Stimulated activated CD4-positive, alpha-beta T cell treated with anti-CD3 and anti-CD28 coated beads, Interleukin-15, amount 100 ng/mL, for 24 hours (primary cell): Measurements from ENCODE around the gene SYT8.

Source experiments
- DNase-seq: peaks from one replicate; pipeline ENCODE4 v3.0.0-alpha.2; 2020

Gene SYT8

DNA sequence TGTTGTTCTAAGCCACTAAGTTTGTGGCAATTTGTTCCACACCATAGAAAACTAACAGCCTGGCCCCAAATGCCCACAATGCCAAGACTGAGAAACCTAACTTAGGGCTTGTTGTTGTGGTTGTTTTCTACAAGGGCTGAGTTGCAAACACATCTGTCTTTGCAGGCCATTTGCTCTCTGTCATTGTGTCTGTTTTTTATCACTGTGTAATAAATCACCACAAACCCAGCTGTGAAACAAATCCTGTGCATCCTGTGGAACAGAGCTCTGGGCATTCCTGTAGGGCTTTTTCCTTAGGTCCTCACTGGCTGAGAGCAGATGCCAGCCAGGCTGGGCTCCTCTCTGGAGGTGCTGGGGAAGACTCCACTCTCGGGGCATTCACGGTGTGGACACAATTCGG lies 15.7 kb upstream of the SYT8 start:
- no peak for DNase-seq

DNA sequence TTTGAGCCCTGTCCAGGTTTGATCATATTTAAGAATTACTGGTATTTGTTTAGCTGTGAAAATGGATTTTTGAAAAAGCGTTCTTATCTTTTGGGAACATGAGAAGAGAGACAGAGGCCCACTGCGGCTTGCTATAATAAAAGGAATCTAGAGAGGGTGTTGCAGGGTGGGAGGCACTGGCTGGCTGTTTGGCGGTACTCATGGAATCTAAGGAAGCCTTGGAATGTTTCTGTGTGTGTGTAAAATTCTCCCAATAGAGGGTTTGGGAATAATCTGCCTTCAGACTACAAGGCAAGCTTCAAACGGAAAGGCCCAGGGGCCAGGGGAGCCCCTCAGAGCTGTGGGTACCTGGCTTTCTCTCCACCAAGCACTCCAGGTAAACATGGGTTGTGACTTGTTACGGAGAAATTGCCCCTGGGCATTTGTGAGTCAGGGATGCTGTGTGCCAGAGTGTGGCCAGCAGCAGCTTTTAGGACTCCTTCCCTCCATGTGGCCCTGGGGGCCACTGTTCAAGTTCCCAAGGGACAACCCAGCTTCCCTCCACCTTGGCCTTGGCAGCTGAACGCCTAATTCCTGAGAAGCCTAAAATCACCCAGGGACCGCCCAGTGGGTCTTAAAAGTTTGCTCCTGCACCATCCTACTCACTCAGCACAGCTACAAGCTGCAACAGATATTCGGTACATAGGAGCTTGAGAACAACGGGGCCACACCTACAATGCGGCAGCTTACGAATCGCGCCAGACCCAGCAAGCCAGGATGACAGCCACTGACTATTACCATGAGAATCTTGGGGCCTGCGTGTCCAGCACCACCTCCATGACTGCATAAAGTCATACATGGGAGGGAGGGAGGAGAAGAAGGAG lies 14.1 kb upstream of the SYT8 start:
- DNase-seq = no peak

DNA sequence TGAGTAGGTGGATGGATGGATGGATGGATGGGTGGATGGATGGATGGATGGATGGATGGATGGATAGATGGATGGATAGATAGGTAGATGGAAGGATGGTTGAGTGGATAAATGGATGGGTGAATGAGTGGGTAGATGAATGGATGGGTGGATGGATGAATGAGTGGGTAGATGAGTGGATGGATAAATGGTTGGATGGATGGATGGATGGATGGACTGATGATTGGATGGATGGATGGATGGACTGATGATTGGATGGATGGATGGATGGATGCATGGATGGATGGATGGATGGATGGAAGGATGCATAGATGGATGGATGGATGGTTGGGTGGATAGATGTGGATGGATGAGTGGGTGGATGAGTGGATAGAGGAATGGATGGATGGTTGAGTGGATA lies 13.2 kb upstream of the SYT8 start:
- DNase-seq = no peak

DNA sequence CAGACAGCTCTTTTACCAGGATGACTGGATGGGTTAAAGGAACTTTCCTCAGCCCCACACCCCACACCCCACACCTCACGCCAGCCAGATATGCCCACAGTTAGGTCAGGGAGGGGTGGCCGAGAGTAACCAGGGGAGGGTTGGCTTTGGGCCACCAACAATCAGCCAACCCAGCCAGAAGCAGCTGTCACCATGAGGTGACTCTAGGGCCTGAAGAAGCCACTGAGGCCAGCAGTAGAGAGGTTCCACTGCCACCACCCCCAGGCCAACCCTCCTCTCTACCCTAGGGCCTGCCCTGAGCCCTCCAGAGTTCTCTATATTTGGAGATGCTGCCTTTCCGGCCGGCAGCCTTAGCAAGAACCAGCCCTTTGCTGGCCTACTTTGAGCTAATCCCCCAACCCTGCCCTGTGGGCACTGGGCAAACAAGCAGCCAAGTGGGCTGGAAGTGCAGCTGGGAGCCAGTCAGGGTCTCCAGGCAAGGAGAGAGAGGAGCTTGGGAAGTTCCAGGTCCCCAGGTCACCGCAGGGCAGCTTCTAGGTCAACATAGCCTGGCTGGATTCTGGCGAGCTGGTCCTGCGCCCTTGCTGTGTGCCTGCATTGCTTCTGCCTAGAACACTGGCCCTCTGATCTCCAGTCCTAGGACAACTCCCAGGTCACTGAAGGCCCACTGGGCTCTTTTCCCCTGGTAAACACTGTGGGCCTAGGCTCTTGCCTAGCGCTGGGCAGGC lies 12.0 kb upstream of the SYT8 start:
- no peak for DNase-seq

DNA sequence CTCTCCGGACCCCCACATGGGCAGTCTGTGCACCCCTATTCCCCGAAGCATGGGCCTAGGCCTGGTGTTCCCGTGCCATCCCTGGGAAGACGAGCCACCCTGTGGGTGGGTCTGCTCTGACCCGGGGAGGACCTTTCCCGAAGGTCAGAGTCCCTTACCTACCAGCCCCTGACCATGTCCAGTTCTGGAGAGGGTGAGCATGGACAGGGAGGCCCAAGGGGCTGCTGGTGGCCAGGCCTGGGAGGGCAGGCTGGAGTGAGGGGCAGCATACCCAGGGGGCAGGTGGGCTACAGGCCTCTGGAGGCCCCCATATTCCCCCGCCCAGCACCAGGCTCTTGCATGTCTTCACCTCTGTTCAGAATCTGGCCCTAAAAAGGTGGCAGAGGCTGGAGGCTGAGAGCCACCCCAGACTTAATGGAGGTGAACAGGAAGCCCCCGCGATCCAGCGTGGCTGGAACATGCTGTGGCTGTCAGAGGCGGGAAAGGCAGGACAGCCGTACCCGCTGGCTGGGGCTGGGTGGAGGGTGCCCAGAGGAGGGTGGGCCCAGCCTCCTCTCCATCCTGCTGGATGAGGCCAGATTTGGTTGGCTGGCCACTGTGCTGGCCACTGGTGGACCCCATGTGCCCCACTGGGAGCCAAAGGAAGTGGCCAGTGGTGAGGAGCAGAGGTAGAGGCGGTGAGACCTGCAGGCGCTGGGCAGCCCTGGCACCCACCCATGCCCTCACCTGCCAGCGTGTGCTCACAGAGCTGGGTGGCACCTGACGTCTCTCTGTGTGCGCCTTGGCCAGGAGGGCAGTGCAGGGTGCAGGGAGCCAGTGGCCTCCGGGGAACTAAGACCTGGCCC lies 11.2 kb upstream of the SYT8 start:
- DNase-seq = no peak

DNA sequence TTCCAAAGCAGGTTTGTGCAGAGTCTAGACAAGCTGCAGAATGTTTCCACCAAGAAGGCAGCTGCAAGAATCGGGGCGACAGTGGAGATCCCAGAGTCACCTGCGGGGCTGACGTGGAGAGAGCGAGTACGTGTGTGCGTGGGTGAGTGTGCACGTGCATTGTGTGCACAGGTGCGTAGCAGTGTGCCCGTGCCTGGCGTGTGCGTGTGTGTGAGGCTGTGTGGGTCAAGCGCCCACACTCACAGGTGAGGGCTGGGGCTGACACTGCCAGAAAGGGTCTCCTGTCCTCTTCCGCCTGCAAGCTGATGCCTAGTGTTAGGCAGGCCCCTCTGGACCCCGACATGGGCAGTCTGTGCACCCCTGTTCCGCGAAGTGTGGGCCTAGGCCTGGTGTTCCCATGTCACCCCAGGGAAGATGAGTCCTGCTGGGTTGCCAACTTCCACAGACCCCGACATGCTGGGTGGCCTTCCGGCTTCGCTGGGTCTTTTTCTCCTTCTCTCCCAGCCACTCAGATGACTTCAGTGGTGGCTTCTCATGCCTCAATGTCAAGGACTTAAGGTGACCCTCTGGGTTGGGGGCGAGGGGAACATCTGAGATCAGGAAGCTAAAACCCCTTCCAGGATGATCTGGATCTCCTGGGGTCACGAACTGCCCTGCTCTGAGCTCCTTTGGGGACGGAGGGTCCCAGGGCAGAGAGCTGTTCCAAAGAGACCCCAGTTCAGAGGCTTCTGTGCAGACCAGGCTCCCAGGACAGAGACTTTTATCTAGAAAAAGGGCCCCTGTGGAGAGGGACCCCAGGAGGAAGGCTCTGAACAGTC lies 10.4 kb upstream of the SYT8 start:
- no peak for DNase-seq

DNA sequence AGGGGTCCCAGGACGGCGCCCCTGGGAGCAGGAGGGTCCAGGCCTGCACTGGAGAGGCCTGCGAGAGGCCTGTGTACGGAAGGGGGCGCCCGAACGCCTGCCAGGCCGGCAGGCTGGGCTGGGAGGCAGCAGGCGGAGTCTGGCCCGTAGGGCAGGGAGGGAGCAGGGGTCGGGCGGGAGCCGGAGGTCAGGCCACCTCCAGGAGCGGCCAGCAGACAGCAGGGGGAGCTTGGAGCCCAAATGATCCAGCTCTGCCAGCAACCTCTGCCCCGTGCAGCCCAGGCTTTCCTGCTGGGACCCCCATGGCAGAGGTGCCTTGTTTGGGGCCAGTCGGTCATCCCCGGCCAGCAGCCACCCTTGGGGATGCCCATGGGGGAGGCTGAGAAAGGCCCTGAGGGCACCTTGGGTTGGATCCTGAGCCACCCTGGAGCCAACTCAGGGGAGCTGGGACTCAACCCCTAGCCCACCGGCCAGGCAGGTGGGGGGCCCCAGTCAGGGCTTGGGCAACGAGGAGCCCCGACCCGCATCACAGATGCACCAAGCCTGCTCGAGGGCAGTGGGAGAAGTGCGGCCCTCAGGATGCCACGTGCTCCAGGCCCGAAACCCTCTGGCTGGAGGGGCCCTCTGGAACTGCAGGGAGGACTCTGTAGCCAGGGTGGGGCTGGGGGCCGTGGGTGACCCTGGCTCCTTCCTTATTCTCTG lies 9.6 kb upstream of the SYT8 start:
- DNase-seq = peak; percentile 47

DNA sequence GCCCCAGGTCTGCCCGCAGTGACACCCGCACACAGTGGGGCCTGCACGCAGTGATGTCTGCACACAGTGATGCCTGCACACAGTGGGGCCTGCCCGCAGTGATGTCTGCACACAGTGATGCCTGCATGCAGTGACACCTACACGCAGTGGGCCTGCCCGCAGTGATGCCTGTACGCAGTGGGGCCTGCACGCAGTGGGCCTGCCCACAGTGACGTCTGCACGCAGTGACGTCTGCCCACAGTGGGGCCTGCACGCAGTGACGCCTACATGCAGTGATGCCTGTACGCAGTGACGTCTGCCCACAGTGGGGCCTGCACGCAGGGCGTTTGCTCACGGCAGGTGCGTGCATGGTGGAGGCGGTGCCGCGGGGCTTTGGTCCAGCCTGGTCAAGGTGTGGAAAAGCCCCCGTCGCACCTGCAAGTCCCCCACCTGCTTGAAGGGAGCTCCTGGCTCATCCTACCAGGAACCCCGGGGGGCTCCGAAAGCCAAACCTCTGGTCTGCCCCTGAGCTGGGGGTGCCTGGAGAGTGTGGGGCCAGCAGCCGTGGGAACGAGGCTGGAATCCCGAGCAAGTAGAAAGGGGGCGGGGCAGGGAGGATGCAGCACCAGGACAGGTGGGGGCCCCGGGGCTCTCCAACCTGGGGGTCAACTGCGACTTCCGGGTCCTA lies 8.9 kb upstream of the SYT8 start:
- no peak for DNase-seq

DNA sequence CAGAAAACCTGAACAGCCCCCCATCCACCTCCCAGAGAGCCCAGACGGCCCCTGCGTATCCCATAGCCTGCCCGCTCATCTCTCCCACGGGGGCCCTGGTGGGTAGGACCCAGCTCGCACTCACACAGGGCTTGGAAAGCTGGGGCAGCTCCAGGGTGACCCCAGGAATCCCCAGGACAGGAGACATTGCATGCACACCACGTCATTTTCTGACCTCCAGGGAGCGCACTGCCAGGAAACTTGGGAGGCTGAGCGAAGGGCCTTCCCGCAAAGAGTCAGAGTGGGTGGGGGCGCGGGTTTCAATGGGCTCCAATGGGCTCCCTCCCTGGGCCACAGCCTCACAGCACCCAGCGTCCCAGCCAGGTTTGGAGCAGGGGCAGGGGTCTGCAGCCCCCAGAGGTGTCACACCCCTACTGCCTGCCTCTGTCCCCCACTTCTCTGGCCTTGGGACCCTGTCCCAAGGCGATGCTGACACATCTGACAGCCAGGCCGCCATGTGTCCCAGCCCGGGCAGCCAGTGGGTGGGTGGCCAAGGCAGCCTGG lies 8.2 kb upstream of the SYT8 start:
- no peak for DNase-seq

DNA sequence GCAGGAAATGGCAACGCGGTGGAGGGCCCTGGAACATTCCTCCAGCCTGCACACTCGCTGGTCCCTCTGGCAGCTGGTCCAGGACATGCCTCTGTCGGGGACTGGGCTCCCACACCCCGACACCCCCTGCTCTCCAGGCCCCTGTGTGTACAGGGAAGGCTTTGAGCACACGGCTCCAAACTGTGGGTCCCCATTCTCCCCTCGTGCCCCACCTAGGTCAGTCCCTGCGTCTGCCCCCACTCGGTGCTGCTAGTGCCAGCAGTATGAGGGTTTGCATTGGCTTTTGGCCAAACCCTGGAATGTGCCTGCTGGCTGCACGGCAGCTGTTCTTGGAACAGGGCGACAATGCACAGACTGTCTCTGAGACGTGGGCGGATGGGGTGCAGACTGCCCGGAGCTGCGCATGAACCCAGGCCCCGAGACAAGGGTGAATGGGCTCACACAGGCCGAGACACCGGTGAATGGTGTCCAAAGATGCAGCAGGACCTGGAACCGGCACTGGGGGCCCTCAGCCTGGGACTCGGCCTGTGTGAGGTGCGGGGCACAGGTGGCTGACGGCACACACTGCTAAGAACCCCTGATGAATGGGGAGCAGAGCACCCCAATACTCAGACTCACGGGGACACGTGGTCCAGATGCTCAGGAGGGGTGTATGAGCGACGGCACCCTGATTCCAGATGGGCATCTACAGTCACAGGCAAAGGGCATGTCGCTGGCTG lies 7.5 kb upstream of the SYT8 start:
- DNase-seq = no peak

DNA sequence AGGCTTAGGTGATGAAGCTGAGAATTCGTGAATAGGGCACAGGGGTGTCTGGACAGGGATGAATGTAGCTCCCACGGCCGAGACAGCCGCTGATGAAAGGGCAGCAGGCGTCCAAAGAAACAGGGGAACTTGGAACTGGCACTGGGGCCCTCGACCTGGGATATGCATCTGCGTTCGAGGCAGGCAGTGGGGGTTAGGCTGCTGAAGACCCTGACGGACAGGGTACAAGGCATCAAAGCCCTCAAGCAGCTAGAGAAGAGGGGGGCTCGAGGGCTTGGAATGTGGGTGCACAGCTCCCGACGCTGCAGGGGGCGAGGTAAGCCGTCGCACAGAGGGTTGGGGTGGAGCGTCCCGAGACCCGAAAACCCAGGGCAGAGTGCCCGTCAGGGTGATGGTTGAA lies 6.9 kb upstream of the SYT8 start:
- DNase-seq = no peak

DNA sequence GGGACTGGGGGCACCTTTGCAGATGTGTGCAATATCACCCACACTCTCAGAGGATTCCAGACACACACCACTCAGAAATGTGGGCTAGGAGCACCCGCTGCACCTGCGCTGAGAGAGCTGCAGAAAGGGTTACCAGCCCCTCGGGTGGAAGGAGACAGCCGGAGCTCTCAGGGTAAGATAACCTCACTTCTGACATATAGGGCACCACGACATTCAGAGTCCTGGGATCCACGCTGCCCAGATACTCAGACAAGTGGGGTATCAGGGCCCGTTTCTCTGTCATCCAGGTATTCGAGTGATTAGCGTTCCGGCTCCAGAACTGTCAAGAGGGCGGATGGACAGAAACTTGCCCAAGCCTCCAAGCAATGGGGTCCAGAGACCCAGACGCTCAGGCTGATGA lies 6.2 kb upstream of the SYT8 start:
- DNase-seq = no peak

DNA sequence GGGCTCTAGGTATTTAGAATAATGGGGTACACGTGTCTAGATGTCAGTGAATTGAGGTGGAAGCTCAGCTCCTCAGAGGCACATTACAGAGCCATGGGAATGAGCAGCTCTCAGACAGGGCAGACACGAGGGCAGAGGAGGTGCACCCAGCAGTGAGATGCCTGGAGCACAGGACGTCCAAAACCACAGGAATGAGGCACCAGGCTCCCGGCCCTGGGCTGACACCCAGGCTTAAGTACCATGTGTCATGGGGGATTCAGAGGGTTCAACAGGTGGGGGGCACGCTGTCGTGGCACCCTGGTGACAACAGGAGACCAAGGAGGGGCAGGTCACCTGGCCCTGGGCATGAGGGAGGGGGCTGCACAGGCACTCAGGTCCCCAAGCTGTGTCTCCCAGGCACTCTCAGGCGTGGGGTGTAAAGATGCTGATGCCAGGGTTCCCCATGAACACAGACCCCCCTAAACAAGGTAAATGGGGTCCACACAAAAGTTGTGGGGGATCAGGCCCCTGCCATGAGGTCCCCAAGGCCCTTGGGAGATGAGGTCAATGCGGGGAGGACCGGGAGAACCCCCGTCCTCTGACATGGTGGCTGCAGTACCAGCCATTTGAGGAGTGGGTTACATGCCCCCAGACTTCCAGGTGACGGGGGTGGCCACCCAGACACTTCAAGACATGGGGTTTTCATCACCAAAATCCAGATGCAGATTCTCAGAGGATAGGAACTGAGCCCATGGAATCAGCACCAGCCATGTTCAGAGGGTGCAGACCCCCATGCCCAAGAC lies 5.6 kb upstream of the SYT8 start:
- DNase-seq = no peak

DNA sequence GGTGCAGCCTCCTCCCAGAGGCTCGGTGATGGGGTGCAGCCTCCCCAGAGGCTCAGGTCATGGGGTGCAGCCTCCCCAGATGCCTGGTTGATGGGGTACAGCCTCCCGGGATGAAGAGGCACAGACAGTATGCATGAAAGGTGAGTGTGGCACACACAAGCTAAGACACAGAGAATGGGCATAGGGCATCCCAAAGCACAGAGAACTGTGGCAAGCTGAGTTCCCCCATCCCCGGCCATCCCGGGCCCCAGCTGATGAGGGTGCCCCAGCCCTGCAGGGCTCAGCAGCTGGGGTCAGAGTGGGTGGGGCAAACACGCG lies 4.8 kb upstream of the SYT8 start:
- DNase-seq = no peak

DNA sequence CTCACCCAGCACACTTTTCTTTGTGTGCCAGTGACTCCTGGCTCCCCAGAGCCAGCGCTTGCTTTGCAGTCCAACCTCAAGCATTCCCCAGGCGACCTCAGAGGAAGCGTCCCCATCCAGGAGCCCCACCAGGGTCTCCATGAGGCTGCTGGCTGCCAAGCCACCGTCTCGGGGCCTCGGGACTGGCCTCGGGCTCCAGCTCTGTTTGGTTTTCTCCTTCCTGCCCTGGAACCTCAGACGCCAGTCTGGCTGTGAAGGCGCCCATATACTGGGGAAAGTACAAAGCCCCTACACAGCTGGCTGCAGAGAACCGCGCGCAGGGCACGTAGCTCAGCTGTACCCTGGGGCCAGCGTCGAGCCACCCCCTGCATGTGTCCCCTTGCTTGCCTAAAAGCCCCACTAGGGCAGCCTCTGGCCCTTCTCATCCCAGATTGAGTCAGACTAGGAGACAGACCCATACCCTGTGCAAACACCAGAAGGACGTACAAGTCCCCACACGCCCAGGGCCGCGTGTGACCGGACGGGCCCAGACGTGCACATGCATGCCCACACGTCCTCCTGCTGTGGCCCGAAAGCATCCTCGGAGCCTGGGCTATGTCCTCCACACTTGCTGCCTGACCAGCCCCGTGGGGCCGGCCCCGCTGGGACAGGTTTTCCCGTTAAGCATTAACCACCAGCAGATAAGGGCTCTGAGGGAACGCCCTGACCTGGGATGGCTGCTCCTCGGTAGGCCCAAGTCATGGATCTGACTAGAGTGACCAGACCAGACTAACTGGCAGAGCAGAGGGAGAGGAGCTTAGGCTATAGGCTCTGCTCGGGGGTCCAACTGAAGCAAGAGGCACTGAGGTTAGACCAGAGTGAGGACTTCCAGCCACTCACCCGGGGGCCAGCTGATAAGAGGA lies 4.2 kb upstream of the SYT8 start:
- DNase-seq = no peak

DNA sequence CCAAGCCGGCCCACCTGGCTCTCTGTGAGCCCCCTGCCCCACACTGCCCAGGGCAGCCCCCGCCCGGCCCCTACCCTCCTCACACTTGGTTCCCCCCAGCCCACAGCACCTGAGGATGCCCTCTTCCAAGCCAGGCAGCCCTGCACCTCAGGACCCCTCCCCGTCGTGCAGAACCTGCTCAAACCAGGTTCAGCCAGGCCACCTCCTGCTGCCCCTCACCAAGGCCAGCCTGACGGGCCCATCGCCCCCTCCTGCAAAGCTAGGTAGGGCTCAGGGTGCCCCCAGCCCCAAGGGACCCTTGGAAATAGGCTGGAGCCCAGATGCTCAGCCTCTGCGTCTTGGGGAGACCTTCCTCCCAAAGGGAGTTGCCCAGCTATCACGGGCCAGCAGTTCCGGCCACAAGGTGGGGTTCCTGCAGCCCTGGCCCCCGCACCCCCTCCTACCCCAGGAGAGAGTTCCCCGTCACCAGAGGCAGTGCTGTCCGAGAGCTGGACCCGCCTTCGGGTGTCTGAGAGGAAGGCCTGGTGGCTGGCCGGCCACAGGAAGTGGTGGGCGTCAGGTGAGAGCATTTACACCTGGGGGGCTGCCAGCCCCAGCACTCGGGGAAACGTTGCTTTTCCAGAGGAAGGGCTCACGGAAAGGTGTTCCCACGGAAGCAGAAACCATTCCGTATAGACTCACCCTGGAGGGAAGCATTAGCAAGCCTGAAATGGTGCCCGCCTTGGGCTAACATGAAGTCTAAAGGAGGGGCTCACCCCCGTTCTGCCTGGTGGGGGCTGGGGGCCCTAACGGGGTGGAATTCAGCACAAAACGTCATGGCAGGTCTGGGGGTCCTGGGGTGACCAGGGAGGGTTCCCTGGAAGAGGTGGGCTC lies 3.2 kb upstream of the SYT8 start:
- no peak for DNase-seq

DNA sequence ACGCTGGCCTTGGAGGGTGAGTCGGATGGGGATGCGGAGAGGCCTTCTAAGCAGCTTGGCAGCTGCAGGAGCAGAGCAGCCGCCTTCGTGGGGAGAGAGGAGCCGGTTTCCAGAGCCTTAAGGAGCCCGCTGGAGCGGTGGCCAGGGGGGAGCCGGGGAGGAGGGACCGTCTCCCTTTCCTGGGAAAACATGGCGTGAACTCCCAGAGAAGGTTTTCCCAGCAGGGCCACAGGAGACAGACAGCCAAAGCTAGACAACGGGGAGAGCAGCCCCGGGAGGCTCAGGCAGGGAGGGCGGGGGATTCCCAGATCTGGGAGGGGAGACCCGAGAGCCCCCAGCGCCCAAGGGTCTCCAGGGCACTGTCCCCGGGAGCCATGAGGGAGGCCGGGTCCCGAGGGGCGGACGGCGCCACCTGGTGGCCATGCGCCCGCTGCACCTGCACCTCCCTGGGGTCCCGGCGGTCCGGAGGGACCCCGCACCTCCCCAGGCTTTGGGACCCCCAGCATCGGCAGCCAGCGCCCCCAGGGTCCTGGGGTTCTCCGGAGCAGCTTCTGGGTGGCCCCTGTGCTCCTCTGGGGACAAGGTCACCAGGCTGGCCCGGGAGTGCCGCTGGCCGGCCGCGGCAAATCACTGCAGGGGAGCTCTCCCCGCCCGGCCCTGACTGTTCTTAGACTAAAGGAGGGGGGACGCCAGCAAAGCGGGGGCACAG lies 2.4 kb upstream of the SYT8 start:
- DNase-seq = peak; percentile 73
